OCI-LY1 (cell line): ENCODE results near the gene PHF2.

Experiments
- CTCF ChIP-seq: fragments of 200-600 bp; sonication (generic), shearing (Covaris generic); IDR thresholded peaks from 2 replicates; pipeline ENCODE4 v1.5.1; 2017; ENCODE audit warnings: mild to moderate bottlenecking, antibody characterized with exemption, low read length, moderate library complexity, mixed read lengths
- EZH2 ChIP-seq: fragments of 200-600 bp; sonication (generic), shearing (Covaris generic); IDR thresholded peaks from 2 replicates; pipeline ENCODE4 v1.8.0; 2017; ENCODE audit warnings: borderline replicate concordance, mixed run types, mild to moderate bottlenecking, antibody characterized with exemption, low read length, moderate library complexity, mixed read lengths

GRCh38 chr9:93606187-93606586 lies 29.8 kb downstream of the PHF2 start:
- TF ChIP-seq CTCF (no peak), EZH2 (no peak)
